NCI-H1105 treated with DMSO at 0.1 percent for 48 hours (cell line): ENCODE results near the gene PDGFB.
"Not testable (repeated sequence)": the region's sequence is repeated elsewhere in the genome, so short reads cannot be mapped to it uniquely, and the experiment has no call there.

Source experiments
- DNase-seq: peaks from one replicate; lab custom pipeline; 2025; lab: John Stamatoyannopoulos, UW

The PDGFB gene

DNA sequence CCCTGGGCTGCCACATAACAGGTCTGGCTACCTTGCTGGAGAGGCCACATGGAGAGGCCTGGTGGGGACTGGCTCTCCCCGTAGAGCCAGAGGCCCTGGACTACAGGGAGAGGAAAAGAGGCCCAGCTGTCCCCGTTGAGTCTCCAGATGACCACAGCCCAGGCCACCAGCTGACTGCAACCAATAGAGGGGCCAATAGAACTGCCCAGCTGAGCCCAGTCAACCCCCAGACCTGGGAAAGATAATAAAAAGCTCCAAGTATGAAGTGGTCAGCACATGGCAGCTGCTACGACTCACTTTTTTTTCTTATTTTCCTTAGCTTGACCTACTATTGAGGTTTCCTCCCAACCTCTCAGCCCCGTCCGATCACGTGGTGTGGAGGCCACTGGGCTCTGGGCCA lies 18.4 kb downstream of the PDGFB start:
- DNase-seq, result no peak

DNA sequence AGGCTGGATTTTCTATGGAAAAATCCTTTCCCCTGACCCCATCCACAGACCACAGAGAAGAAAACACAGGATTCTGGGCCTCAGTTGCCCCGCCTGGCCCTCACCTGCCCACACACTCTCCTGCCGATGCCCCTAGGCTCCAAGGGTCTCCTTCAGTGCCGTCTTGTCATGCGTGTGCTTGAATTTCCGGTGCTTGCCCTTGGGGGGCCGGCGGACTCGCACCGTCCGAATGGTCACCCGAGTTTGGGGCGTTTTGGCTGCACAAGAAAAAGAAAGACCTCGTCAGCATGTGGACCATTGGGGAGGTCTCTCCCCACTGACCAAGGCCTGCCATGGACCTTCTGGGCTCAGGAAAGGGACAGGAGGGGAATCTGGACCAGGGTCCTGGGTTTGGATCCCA lies 19.2 kb downstream of the PDGFB start:
- DNase-seq, result no peak

DNA sequence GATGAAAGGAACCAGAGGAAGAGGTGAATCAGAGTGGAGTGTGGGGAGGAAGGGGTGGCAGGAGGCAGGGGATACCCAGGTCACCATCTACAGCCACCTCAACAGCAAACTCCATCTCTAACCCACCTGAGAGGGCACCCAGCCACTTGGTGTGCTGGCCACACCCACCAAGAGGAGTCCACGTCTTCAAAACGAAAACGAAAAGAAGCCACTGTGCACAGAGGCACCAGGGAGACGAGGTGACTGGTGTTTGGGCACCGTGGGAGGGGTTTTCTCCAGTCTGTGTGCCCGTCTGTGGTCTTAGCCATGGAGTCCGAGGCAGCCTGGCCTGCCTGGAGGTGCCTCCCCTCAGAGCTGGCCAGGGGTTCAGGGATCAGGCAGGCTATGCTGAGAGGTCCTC lies 20.2 kb downstream of the PDGFB start:
- DNase-seq, result no peak

DNA sequence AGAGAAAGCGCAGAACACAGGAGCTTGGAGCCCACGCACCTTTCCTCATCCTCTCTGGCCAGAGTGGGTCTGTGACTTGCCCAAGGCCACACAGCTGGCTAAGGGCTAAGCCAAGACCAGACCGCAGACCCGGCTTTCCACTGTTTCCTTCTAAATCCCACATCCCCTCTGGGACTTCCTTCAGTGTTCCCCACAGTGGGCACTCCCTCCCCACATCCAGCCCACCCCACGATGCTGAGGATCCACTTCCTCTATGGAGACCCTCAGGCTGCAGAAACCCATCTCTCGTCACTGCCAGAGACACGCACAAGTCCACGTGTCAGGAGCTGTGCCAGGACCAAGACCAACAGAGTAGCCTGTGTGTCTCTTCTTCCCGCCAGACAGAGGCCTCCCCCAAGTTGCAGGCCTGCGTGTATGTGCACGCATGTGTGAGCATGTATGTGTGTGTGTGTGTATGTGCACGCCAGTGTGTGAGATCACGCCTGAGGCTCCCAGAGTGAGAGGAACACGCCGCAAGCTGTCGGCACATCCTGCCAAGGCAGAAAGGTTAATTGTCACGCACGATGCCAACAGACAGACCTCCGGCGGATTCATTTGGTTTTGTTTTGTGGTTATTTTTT lies 21.6 kb downstream of the PDGFB start:
- DNase-seq, result no peak

DNA sequence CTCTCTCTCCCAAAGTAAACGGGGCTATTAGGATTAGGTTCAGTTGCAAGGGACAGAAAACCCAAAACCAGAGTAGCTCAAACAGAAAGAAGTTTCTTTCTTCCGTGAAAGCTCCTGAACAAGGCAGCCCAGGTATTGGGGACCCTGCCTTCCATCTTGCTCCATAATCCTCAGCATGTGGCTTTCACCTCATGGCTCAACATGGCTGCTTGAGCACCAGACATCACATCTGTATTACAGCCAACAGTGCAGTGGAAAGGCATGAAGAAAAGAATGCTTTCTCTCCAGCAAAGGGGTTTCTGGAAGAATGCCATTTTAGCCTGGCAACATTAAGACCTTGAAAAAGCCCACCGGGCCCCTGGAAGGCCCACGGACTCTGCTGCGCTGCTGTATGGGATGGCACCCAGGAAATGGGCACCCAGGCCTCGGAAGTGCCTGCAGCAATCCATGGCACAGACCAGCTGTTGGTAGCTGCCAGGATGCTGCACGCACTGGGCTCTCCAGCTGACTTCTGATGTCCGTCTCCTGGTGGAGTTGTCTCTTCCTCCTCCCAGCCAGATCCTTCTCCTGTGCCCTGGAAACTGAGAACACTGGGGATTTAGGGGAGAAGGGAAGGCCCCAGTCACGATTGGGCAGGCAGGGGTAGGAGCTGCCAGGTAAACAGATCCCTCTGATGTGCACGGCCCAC lies 22.6 kb downstream of the PDGFB start:
- no peak for DNase-seq

DNA sequence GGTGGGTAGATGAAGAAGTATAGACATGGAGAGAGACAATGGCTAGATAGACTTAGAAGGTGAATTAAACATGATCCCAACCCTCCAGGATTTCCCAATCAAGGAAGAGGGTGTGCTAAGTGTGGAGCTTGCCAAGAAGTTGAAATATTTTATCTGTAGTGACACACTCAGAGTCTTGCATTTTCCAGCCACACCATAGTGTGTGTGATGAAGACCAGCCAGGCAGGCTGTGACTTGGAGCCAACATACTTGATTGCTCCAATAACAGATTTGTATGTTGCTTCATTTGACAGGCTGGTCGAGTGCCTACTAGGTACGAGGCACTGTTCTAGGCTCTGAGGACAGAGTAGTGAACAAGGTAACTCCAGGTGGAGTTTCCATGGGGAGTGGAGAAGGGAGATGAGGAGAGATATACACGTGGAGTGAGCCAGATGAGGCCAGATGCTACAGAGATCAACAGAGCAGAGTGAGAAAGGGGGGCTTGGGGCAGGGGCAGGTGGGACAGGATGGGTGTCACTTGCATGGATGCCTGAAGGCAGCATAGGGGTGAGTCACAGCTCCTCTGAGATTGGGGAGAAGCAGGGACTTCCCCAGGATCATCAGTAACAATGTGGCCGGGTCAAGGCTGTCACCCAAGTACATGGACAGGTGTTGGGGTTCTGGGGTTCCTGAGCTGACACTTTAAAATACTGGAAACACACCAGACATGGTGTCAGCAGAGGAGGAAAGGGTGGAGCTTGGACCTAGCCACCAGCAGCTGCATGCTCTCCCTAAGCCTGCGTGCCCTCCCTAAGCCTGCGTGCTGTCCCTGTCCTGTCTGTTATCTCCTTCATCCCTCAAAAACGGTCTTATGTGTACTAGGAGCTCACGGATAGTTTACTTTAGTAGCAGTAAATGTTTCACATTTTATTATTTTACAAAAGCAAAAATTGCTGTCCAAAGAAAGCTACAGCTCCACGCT lies 23.6 kb downstream of the PDGFB start:
- no peak for DNase-seq

DNA sequence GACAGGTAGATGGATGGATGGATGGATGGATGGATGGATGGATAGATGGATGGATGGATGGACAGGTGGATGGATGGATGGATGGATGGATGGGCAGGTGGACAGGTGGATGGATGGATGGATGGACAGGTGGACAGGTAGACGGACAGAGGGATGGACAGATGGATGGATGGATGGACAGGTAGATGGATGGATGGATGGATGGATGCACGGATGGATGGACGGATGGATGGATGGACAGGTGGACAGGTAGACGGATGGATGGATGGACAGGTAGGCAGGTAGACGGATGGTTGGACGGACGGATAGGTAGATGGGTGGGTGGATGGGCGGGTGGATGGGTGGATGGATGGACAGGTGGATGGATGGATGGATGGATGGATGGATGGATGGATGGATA lies 24.3 kb downstream of the PDGFB start:
- no peak for DNase-seq

DNA sequence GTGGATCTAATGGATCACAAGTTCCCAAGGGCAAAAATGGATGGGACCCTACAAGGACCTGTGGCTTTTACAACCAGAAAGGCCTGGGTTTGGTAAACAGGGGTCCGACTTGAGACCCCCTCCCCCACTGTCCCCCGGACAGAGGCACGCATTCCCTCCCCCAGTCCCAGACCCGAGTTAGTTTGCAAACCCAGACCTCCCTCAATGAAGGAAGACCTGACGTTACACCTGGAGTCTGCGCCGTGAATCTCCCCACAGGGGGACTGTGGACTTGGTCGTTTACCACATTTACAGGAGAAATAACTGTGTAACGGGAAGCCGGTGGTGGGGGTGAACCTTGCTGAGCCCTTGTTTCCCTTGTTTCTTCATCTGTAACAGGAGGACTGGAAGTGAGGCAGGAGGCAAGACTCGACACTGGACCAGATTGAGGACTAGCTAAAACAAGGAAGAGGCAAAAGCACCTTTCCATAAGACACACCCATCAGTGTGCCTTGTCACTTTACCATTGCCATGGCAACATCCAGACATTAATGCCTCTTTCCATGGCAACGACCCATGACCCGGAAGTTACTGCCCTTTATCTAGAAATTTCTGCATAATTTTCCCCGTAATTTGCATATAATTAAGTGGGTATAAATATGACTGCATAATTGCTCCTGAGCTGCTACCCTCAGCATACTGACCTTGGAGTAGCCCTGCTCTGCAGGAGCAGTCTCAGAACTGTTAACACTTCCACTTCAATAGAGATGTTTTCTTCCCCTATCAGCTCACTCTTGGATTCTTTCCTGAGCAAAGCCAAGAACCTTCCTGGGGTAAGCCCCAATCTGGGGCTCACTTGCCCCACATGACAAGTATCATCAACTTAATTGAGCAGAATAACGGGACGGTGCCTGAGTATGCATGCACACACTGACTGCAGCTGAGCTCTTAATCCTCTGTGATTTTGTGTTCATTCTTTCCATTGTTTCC lies 25.4 kb downstream of the PDGFB start:
- no peak for DNase-seq

DNA sequence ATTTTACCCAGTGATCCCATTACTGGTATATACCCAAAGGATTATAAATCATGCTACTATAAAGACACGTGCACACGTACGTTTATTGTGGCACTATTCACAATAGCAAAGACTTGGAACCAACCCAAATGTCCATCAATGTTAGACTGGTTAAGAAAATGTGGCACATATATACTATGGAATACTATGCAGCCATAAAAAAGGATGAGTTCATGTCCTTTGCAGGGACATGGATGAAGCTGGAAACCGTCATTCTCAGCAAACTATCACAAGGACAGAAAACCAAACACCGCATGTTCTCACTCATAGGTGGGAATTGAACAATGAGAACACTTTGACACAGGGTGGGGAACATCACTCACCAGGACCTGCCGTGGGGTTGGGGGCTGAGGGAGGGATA lies 26.4 kb downstream of the PDGFB start:
- not testable (repeated sequence) for DNase-seq

DNA sequence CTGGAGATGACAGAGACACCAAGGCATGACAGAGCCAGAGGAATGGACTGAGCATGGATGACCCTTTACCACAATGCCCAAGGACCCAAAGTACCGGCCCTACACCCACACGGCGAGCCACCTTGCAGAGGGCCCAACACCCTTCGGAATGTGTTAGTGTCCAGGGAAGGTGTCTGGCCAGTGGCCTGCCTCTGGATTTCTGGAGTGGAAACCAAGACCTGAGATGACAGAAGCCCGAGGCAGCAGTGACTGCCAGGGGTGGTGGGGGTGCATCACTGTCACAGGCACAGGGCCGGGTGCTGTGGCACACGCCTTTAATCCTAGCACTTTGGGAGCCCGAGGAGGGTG lies 28.7 kb downstream of the PDGFB start:
- no peak for DNase-seq

DNA sequence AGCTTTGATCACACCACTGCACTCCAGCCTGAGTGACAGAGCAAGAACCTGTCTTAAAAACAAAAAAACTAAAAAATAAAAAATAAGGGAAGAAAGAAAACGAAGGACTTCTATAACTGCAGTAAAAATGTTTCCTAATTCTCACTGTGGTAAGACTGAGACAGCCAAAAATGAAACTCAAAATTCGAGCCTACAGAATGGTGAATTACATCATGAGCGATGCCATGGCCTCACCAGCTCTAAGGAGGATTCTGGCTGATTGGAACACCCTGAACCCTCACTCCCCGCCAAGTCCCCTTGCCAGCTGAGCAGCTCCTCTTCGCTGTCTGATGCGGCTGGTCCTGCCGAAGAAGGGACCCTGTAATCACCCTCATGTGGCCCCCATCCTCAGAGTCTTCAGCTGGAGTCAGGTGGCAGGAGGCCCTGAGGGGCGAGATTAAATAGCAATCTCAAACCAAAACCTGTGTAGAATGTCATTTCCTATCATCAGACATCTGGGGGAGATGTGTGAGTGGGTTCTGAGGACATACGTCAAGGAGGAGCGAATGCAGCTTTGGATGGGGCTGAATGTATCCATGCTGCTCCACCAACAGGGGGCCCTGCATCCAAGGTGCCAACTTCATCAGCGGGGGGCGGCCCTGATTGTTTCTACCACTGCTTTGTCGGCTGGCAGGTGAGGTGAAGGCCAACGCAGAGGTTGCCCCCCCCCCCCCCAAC lies 29.2 kb downstream of the PDGFB start:
- DNase-seq, result no peak

DNA sequence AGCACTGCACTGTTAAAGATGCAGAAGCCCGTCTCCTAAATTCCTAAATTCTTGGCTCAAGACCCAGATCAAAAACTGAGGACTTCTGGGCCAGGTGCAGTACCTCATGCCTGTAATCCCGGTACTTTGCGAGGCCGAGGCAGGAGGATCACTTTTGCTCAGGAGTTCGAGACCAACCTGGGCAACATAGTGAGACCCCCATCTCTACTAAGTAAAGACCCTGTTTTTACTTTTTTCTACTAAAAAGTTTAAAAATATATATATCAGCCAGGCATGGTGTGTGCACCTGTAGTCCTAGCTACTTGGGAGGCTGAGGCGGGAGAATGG lies 29.7 kb downstream of the PDGFB start:
- DNase-seq, result no peak

DNA sequence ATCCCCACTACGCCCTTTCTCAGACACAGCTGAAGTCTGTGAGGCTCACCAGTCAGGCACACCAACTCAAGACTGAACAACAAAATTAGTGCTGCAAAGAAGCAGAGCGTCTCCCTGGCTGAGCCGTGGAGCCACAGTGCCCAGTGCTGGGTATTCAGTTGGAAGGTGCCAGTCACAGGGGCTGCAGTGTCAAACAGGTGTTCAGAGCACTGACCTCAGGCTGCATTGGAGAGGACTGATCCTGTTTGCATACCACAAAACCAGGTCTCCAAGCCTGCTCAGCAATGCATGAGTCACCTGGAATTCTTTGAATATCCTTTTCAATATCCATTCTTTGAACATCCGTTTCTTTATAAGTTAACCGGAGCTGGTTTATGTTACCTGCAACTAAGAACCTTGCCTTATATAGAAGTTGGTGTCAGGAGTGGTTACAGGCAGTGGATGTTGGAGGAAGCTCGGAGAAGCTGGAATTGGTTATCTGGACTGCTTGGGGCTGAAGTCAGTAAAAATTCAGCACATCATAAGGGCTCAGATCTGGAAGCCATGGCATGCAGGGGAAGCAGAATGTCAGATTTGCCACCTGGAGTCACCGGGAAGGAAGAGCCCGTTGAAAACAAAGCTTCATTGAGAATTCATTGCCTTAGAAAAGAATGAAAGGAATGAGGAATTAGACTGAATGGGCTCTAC lies 30.3 kb downstream of the PDGFB start:
- DNase-seq, result no peak

DNA sequence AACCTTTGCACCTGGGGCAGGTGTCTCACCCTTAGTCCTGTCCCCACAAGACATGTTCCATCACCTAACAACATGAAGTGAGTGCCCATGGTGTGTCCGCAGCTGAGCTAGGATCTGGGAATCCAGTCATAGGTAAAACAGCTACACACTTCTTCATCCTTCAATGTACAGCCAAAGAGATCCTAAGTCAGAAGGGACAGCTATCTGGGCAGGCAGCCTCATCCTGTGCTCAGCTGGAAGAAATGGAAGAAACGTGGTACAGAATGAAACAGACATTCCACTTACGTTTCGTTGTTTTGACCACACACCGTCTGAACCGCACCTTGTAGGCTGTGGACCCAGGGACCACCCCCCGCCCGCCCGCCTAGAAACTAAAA lies 30.8 kb downstream of the PDGFB start:
- DNase-seq, result no peak

DNA sequence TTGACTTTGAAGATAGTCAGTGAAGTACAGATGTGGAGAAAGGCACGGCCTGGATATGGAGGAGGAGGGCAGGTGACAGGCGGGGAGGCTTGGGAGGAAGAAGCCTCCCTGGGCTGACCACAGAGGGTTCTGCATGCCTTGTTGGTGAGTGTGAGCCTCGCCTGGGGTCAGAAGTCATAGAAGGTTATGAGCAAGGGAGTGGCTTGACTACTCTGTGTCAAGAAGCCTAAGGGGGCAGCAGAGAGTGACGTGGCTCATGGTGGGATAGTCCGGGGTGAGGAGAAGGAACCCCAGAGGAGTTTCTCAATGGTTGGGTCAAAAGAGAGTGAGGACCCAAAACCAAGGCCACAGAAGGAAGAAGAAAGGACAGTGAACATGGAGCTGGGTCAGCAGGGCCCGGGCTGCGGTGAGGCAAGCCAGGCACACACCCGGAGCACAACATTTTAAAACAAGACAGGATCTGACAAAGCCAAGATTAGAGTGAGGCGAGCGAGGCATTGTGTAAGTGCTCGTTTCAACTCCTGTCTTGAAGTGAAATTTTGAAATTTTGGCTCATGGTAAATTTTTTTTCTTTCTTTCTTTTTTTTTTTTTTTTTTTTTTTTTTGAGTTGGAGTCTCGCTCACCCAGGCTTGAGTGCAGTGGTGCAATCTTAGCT lies 31.9 kb downstream of the PDGFB start:
- DNase-seq, result no peak

DNA sequence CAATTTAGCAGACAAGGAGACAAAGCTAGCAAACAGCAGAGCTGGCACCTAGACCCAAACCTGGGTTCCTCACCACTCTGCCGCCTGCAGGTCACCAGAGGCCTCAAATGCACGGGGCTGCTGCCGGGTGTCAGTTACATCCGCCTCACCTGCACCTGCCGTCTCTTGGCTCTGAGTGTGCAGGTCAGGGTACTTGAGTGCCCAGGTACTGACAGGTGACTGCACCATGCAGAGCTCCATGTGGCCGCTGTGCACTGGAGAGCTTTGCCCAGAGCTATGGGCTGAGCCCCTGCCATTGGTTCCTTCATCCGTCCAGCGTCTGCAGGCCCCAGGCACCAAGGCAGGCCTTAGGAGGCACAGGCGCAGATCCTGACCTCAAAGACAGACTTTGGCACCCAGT lies 35.0 kb downstream of the PDGFB start:
- DNase-seq, result peak; percentile 32

DNA sequence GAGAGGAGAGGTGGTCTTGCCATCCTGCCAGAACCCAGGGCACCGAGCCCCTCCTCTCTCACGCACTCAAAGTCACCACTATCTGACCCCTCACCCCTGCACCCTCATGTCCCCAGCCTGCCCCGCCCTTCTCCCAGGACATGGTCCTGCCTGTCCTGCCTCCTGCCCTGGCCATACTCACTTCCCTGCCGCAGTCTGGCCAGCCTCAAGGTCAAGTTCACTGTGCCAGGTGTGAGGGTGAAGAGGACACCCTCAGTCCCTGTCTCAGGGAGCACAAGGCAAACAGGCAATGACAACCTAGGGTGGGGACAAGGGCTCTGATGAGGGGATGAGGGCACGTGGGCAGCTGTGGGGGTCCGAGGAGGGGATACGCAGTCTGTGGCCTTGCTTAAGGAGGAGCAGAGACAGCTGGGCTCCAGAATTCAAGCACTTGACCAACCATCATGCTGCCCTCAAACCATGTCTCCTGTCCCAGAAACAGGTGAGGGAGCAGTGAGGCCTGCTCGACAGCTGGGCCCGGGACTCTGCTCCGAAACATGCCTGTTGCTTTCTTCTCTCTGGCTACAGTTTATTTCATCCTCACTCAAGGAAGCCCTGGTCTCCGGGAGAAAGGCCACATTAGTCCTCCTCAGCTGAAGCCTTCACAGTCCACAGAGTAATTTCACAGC lies 36.6 kb downstream of the PDGFB start:
- no peak for DNase-seq

DNA sequence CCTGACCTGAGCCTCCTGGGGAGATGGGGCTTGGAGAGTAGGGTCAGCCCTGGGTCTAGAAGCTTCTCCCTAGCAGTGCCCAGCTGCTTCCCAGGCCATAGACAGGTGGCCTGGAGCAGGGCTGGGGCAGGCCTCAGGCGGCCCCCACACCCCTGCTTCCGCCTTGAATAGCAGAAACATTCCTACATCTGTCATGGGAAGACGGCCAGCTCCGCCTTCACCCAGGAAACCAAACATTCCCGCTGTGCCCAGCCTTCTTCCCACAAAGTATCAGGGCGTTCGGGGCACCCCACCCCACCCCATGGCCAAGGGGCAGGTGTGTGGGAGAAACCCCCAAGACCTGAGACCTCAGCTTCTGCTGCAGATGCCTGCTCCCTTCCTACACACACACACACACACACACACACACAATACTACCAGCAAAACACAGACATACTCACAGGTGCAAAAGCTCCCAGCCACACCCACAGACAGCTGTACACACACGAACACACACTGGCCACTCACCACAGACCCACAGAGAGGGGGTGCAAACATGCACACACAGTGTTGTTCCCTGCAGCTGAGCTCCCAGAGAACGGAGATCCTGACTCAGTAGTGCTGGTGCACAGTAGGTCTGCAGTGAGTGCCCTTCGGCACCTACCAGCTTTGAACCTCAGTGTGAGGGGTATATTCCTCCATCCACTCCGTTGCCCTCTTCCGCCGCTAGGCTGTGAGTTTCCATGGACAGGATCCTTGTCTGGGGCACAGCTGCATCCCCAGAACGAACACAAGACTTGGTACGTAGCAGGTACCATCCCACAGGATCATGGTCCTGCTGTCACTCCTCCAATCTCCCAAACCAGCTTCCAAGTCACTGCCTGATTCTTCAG lies 37.4 kb downstream of the PDGFB start:
- DNase-seq, result no peak

DNA sequence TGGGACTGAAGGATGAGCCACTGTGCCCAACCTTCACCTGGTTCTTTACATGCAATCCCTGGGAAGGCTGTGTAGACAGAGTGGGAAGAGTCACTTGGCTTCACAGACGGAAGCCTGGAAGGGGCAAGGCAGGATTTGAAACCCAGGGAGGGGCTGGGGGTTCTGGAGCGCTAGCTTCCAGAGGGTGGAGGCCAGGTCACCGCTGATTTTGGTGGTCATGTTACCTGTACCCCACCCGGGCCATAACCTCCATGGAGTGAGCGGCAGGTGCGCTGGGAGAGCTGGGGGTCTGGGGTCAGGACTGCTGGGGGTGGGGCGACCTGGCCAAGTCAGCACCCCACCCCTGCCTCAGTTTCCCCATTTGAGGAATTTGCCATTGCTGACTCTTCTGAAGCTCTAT lies 38.3 kb downstream of the PDGFB start:
- DNase-seq, result no peak
